IMR-90 (cell line): ENCODE results near the gene KIF12. TPM values are rescaled to one million over a fixed set of nuclear protein-coding genes. Genes with fewer than 3 reads are reported as not detected.
A peak's percentile ranks its signal among the peaks of the same experiment; 100 is the strongest.

Experiments
- ATAC-seq: fragments of 200-7000 bp; cut with Tn5 transposase; 2 replicates; pipeline ENCODE4 v1.9.1; 2020; ENCODE audit warnings: low read depth, mild to moderate bottlenecking, moderate library complexity
- BruUV-seq: library from RNA; stranded (reverse); fragments of 400-500 nt; replicated peaks from 2 replicates; lab custom pipeline; 2021; lab: Mats Ljungman, UMichigan
- CTCF ChIA-PET: fragments of 300-600 bp; formaldehyde crosslinking; extraction: SDS; loops from one replicate; lab custom pipeline; 2021; ENCODE audit warnings: antibody characterized with exemption; lab: Yijun Ruan, JAX
- POLR2A ChIA-PET: fragments of 300-600 bp; sonication (Branson Sonifier 250); formaldehyde crosslinking; loops from one replicate; lab custom pipeline; 2022; ENCODE audit warnings: antibody characterized with exemption; ENCODE audit not compliant: unreplicated experiment; lab: Charles Lee
- DNase-seq: peaks from one replicate; pipeline ENCODE4 v3.0.0; 2013
- H2AFZ ChIP-seq: replicated peaks from 2 replicates; pipeline ENCODE3; 2013; ENCODE audit warnings: low read length, mild to moderate bottlenecking; ENCODE audit not compliant: poor library complexity
- H2AK5ac ChIP-seq: 2 replicates; pipeline ENCODE4 v1.6.1; 2013; ENCODE audit warnings: low read depth, low read length, inconsistent platforms
- H2AK9ac ChIP-seq: replicated peaks from 2 replicates; pipeline ENCODE3; 2013; ENCODE audit warnings: mild to moderate bottlenecking, low read depth, low read length, moderate library complexity; ENCODE audit not compliant: poor library complexity
- H2BK120ac ChIP-seq: 2 replicates; pipeline ENCODE4 v1.6.1; 2013; ENCODE audit warnings: low read depth, low read length, inconsistent platforms
- H2BK15ac ChIP-seq: 3 replicates; pipeline ENCODE4 v1.6.1; 2013; ENCODE audit warnings: low read depth, low read length, inconsistent platforms
- H2BK20ac ChIP-seq: 2 replicates; pipeline ENCODE4 v1.6.1; 2013; ENCODE audit warnings: low read depth, mild to moderate bottlenecking, inconsistent platforms, low read length, moderate library complexity
- H2BK5ac ChIP-seq: 2 replicates; pipeline ENCODE4 v1.6.1; 2013; ENCODE audit warnings: mild to moderate bottlenecking, low read depth, low read length, inconsistent platforms; ENCODE audit not compliant: poor library complexity, severe bottlenecking
- H3K14ac ChIP-seq: replicated peaks from 2 replicates; pipeline ENCODE4 v1.6.1; 2013; ENCODE audit warnings: low read depth, low read length, inconsistent platforms
- H3K18ac ChIP-seq: 2 replicates; pipeline ENCODE4 v1.6.1; 2013; ENCODE audit warnings: low read depth, low read length, control low read depth
- H3K23ac ChIP-seq: 2 replicates; pipeline ENCODE4 v1.6.1; 2013; ENCODE audit warnings: low read depth, low read length, inconsistent platforms
- H3K27ac ChIP-seq: 2 replicates; pipeline ENCODE4 v1.5.1; 2013; ENCODE audit warnings: mild to moderate bottlenecking, control low read depth, low read length; ENCODE audit not compliant: insufficient read depth
- H3K27me3 ChIP-seq: 2 replicates; pipeline ENCODE4 v1.6.1; 2013; ENCODE audit warnings: low read length; ENCODE audit not compliant: control insufficient read depth, insufficient read depth
- H3K36me3 ChIP-seq: 2 replicates; pipeline ENCODE4 v1.6.1; 2013; ENCODE audit warnings: low read length, mixed read lengths; ENCODE audit not compliant: control insufficient read depth, insufficient read depth
- H3K4ac ChIP-seq: 2 replicates; pipeline ENCODE4 v1.6.1; 2013; ENCODE audit warnings: low read depth, low read length, inconsistent platforms
- H3K4me1 ChIP-seq: 2 replicates; pipeline ENCODE4 v1.6.1; 2013; ENCODE audit warnings: low read length, mixed read lengths; ENCODE audit not compliant: control insufficient read depth, insufficient read depth
- H3K4me2 ChIP-seq: 2 replicates; pipeline ENCODE4 v1.6.1; 2013; ENCODE audit warnings: low read depth, mild to moderate bottlenecking, control low read depth, low read length, moderate library complexity
- H3K4me3 ChIP-seq: 2 replicates; pipeline ENCODE4 v1.5.1; 2013; ENCODE audit warnings: low read depth, mild to moderate bottlenecking, control low read depth, low read length, moderate library complexity; ENCODE audit not compliant: insufficient read depth
- H3K56ac ChIP-seq: 2 replicates; pipeline ENCODE4 v1.6.1; 2013; ENCODE audit warnings: low read length, inconsistent platforms; ENCODE audit not compliant: insufficient read depth; ENCODE audit errors: extremely low read depth
- H3K79me1 ChIP-seq, 2 experiments: 2 replicates each; pipeline ENCODE4 v1.6.1; 2013; ENCODE audit warnings: low read length in 2 of 2, inconsistent platforms in 1 of 2, low read depth in 1 of 2
- H3K9ac ChIP-seq: 2 replicates; pipeline ENCODE4 v1.6.1; 2013; ENCODE audit warnings: low read depth, low read length, control low read depth
- H3K9me1 ChIP-seq: 2 replicates; pipeline ENCODE4 v1.6.1; 2013; ENCODE audit warnings: low read length, inconsistent platforms; ENCODE audit not compliant: insufficient read depth
- H3K9me3 ChIP-seq: 2 replicates; pipeline ENCODE4 v1.6.1; 2013; ENCODE audit warnings: low read length; ENCODE audit not compliant: control insufficient read depth, insufficient read depth
- H4K20me1 ChIP-seq: 2 replicates; pipeline ENCODE4 v1.6.1; 2013; ENCODE audit warnings: low read length, inconsistent platforms; ENCODE audit not compliant: insufficient read depth
- H4K5ac ChIP-seq: 2 replicates; pipeline ENCODE4 v1.6.1; 2013; ENCODE audit warnings: mild to moderate bottlenecking, low read depth, low read length, control low read depth
- H4K8ac ChIP-seq, 2 experiments: 2 replicates each; pipeline ENCODE4 v1.6.1; 2013; ENCODE audit warnings: low read depth in 2 of 2, low read length in 2 of 2, control low read depth in 1 of 2, inconsistent platforms in 1 of 2
- H4K91ac ChIP-seq: 2 replicates; pipeline ENCODE4 v1.6.1; 2013; ENCODE audit warnings: low read depth, low read length, inconsistent platforms; ENCODE audit not compliant: insufficient read depth
- BHLHE40 ChIP-seq: fragments of 150-350 bp; IDR thresholded peaks from 2 replicates; pipeline ENCODE4 v1.6.1; 2016; ENCODE audit warnings: mild to moderate bottlenecking, low read depth, low read length
- ELK1 ChIP-seq: fragments of 150-350 bp; IDR thresholded peaks from 2 replicates; pipeline ENCODE4 v1.6.1; 2016; ENCODE audit warnings: low read depth, mild to moderate bottlenecking, low read length, moderate library complexity, borderline replicate concordance
- FOS ChIP-seq: fragments of 150-350 bp; IDR thresholded peaks from 2 replicates; pipeline ENCODE4 v1.6.1; 2016; ENCODE audit warnings: low read depth, low read length
- MAZ ChIP-seq: IDR thresholded peaks from 2 replicates; pipeline ENCODE4 v1.6.1; 2012; ENCODE audit warnings: low read depth, mild to moderate bottlenecking, low read length, improper control_type of control experiment, moderate library complexity, borderline replicate concordance
- MXI1 ChIP-seq: IDR thresholded peaks from 2 replicates; pipeline ENCODE4 v1.6.1; 2012; ENCODE audit warnings: low read depth, mild to moderate bottlenecking, low read length, moderate library complexity, borderline replicate concordance
- NFE2L2 ChIP-seq: fragments of 150-350 bp; IDR thresholded peaks from 2 replicates; pipeline ENCODE4 v1.6.1; 2016; ENCODE audit warnings: low read depth, mild to moderate bottlenecking, low read length
- POLR2A ChIP-seq: IDR thresholded peaks from 2 replicates; pipeline ENCODE4 v1.6.1; 2012; ENCODE audit warnings: mild to moderate bottlenecking, low read depth, low read length
- RCOR1 ChIP-seq: IDR thresholded peaks from 2 replicates; pipeline ENCODE4 v1.6.1; 2012; ENCODE audit warnings: mild to moderate bottlenecking, low read length, improper control_type of control experiment; ENCODE audit not compliant: insufficient replicate concordance
- RFX5 ChIP-seq: IDR thresholded peaks from 2 replicates; pipeline ENCODE4 v1.8.0; 2012; ENCODE audit warnings: low read depth, mild to moderate bottlenecking, low read length, moderate library complexity
- SMC3 ChIP-seq: fragments of 150-350 bp; IDR thresholded peaks from 2 replicates; pipeline ENCODE4 v1.6.1; 2016; ENCODE audit warnings: low read depth, mild to moderate bottlenecking, antibody characterized with exemption, low read length, moderate library complexity
- USF2 ChIP-seq: fragments of 150-350 bp; IDR thresholded peaks from 2 replicates; pipeline ENCODE4 v1.6.1; 2017; ENCODE audit warnings: mild to moderate bottlenecking, antibody characterized with exemption, low read length, low read depth
- whole genome bisulfite sequencing, 2 experiments: methylation state at CpG; one replicate each; pipeline versions ENCODE4 v1.1.5 to v1.1.7; 2013; ENCODE audit warnings: missing lambda C conversion rate in 2 of 2; ENCODE audit not compliant: insufficient read length in 1 of 2; ENCODE audit errors: extremely low coverage in 2 of 2; 5-methylcytosine and 5-hydroxymethylcytosine counted together
- dilution Hi-C: fragments of 300-500 bp; cut with HindIII; formaldehyde crosslinking; loops from one replicate; pipeline ENCODE4 v1.14.3; 2018; ENCODE audit warnings: low sequenced_read_pairs; ENCODE audit not compliant: unreplicated experiment
- in situ Hi-C: fragments of 300-500 bp; cut with MboI; formaldehyde crosslinking; loops from 3 replicates; pipeline ENCODE4 v1.14.3; 2019; ENCODE audit warnings: low sequenced_read_pairs, inconsistent platforms, mixed read lengths
- intact Hi-C: fragments of 100-400 bp; cut with micrococcal nuclease; formaldehyde crosslinking; loops from 2 replicates; pipeline ENCODE4 v1.10.0; 2022
- polyA plus RNA-seq, 3 experiments: library from polyadenylated mRNA; depleted of rRNA; stranded (reverse); fragments of >200 nt; gene quantifications; 2 replicates each; pipeline ENCODE4 v1.2.3, GENCODE V29; 2012; ENCODE audit warnings: low replicate concordance in 1 of 3
- total RNA-seq: library from RNA; depleted of rRNA; stranded (reverse); fragments of >200 nt; gene quantifications from 2 replicates; pipeline ENCODE4 v1.2.3, GENCODE V29; 2012

Gene KIF12
- total and polyA plus RNA-seq, 2 of the 4 experiments (the other 2 are of a cell fraction): not detected

- Histone ChIP-seq H3K27ac (no peak overlapping the region), H3K9me1 (no peaks in the 10 kb centered on the region), H2BK15ac (no peak overlapping the region), H4K20me1 (no peaks in the 10 kb centered on the region), H3K9me3 (no peaks in the 10 kb centered on the region; the same call in 1 of the 2 replicates), H3K4me1 (no peaks in the 10 kb centered on the region; the same call in 1 of the 2 replicates), H4K8ac (no peak overlapping the region), H3K79me1 (no peaks in the 10 kb centered on the region), H3K56ac (no peak overlapping the region), H3K9ac (no peak overlapping the region), H3K14ac (no peak overlapping the region), H2BK120ac (no peak overlapping the region), H3K4me3 (no peak overlapping the region), H3K27me3 (peaks cover 54% of the 10 kb centered on the region), H2BK20ac (no peak overlapping the region), H2AFZ (peak overlapping the region; percentile 5), H2AK9ac (no peak overlapping the region), H4K91ac (no peak overlapping the region), H3K4me2 (no peak overlapping the region), H4K5ac (no peak overlapping the region), H3K23ac (no peak overlapping the region), H3K18ac (no peak overlapping the region), H3K36me3 (no peaks in the 10 kb centered on the region), H2BK5ac (no peak overlapping the region), H2AK5ac (no peak overlapping the region), H3K4ac (no peak overlapping the region)
- in situ Hi-C loops (no loop called here), intact Hi-C loops (no loop called here), dilution Hi-C loops (no loop called here)
- no peak for TF ChIP-seq POLR2A
- TF ChIP-seq NFE2L2: no peak
- TF ChIP-seq USF2: no peak
- no peak for TF ChIP-seq RCOR1
- TF ChIP-seq ELK1: no peak
- TF ChIP-seq BHLHE40: no peak
- no peak for TF ChIP-seq FOS
- no peak for TF ChIP-seq RFX5
- TF ChIP-seq SMC3: no peak
- no peak for TF ChIP-seq MXI1
- TF ChIP-seq MAZ: no peak
- ChIA-PET CTCF (no interaction called here), POLR2A (no interaction called here)
- ATAC-seq (no peak), DNase-seq (no peak)
- 31% methylated on average over 3 of the region's 4 CpGs; no CpG with 5 or more reads in 1 of the 2 experiments for WGBS, 2 experiments
- BruUV-seq: no TSS peak
Observed at GRCh38 chr9:114075602-114076001, 23.5 kb downstream of the KIF12 start.
